Stimulated activated naive CD8-positive, alpha-beta T cell treated with anti-CD3 and anti-CD28 coated beads, Interleukin-15, amount 100 ng/mL, for 72 hours (primary cell): ENCODE results near the gene ZNF511.
A peak's percentile ranks its signal among the peaks of the same experiment; 100 is the strongest.

ENCODE experiments used
- ATAC-seq: fragments of 150-1000 bp; cut with Tn5 transposase; 2 replicates; pipeline ENCODE4 v1.10.0; 2021; ENCODE audit warnings: mild to moderate bottlenecking, moderate library complexity
- DNase-seq, 2 donors: peaks; one replicate each; pipeline ENCODE4 v3.0.0; 2021 to 2022
- H3K27ac Mint-ChIP-seq, 2 donors: one replicate each; pipeline ENCODE4 v1.8.0; 2022; ENCODE audit warnings: mild to moderate bottlenecking in 2 of 2, mixed read lengths in 2 of 2, moderate library complexity in 2 of 2
- H3K27me3 Mint-ChIP-seq: one replicate; pipeline ENCODE4 v1.8.0; 2022; ENCODE audit warnings: mixed read lengths
- H3K4me1 Mint-ChIP-seq: one replicate; pipeline ENCODE4 v1.8.0; 2022; ENCODE audit warnings: mild to moderate bottlenecking, mixed read lengths
- H3K4me3 Mint-ChIP-seq, 2 donors: one replicate each; pipeline ENCODE4 v1.8.0; 2022; ENCODE audit warnings: mild to moderate bottlenecking in 2 of 2, mixed read lengths in 2 of 2, moderate library complexity in 1 of 2
- H3K9me3 Mint-ChIP-seq, 2 donors: one replicate each; pipeline ENCODE4 v1.8.0; 2022; ENCODE audit warnings: mixed read lengths in 2 of 2

Gene ZNF511

GRCh38 chr10:133356549-133357284 is 48.0 kb downstream of the ZNF511 start:
- no peak overlapping the region for H3K27ac Mint-ChIP-seq
- no peak for DNase-seq
- H3K27me3 Mint-ChIP-seq, result no peaks in the 10 kb centered on the region
- H3K4me3 Mint-ChIP-seq, result peak overlapping the region; percentile 77 to 84
- no peaks in the 10 kb centered on the region for H3K9me3 Mint-ChIP-seq
- ATAC-seq, result peak; percentile 3
- peaks cover 17% of the 10 kb centered on the region for H3K4me1 Mint-ChIP-seq

GRCh38 chr10:133357285-133358161 is 48.8 kb downstream of the ZNF511 start, which contains the start of gene FUOM:
FUOM (minus strand) TSS chr10:133358019; CDS start chr10:133358007, 12 bp downstream.
- H3K27me3 Mint-ChIP-seq, result no peaks in the 10 kb centered on the region
- H3K4me3 Mint-ChIP-seq, result peak within 1 kb of the TSS; percentile 77 to 84
- peaks cover 22% of the 10 kb centered on the region for H3K4me1 Mint-ChIP-seq
- DNase-seq (peak; percentile 83 to 84), ATAC-seq (peak; percentile 89)
- H3K9me3 Mint-ChIP-seq, result no peaks in the 10 kb centered on the region
- peak within 1 kb of the TSS; percentile 33 to 88 for H3K27ac Mint-ChIP-seq

- ATAC-seq, result peak; percentile 8
- H3K4me3 Mint-ChIP-seq, result no peak overlapping the region
Observed at GRCh38 chr10:133358162-133358924, 49.6 kb downstream of the ZNF511 start.

DNA sequence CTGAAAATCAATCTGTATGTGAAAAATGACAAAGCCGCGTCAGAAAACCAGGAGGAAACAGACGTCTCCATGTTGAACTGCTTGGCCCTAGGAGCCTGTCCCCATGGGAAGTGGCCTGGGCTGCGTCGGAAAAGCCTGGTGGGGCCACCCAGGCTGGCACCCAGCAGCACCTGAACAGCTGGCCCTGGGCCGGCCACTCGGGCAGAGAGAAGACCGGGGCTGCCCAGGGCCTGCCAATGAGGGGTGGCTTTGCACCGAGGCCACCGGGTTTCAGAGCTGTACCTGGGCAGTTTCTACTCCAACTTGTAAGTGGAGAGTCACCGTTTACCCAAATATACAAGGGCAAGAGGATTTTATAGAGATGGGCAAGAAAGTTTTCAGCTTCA is 50.2 kb downstream of the ZNF511 start:
- Mint-ChIP-seq H3K4me3 (no peak overlapping the region), H3K4me1 (peaks cover 22% of the 10 kb centered on the region), H3K9me3 (no peaks in the 10 kb centered on the region), H3K27me3 (no peaks in the 10 kb centered on the region), H3K27ac (no peak overlapping the region)
- no peak for DNase-seq
- ATAC-seq, result no peak

More at GRCh38 chr10:133358162-133358924, 49.6 kb downstream of the ZNF511 start:
- Mint-ChIP-seq H3K4me1 (peaks cover 22% of the 10 kb centered on the region), H3K9me3 (no peaks in the 10 kb centered on the region), H3K27me3 (no peaks in the 10 kb centered on the region), H3K27ac (no peak overlapping the region)
- DNase-seq, result no peak

DNA sequence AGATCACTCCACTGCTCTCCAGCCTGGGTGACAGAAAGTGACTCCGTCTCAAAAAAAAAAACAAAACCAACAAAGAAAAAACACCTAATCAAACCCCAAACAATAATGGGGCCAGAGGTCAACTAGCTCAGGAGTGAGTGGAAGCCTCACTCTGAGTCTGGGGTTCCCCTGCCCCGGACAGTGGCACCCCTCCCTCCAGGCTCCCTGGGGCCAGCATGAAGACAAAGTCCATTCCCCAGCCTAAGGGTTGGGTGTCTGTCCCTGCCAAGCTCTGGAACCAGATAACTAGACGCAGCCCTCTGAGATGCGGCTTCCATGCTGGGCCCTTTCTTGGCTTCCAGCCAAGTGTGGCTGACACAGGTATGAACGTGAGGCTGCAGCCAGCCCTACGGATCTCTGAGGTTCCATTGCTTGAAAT is 50.8 kb downstream of the ZNF511 start:
- no peak overlapping the region for H3K4me3 Mint-ChIP-seq
- no peak for DNase-seq
- no peak overlapping the region for H3K27ac Mint-ChIP-seq
- H3K4me1 Mint-ChIP-seq, result peaks cover 22% of the 10 kb centered on the region
- ATAC-seq, result no peak
- no peaks in the 10 kb centered on the region for H3K27me3 Mint-ChIP-seq
- H3K9me3 Mint-ChIP-seq, result no peaks in the 10 kb centered on the region

DNA sequence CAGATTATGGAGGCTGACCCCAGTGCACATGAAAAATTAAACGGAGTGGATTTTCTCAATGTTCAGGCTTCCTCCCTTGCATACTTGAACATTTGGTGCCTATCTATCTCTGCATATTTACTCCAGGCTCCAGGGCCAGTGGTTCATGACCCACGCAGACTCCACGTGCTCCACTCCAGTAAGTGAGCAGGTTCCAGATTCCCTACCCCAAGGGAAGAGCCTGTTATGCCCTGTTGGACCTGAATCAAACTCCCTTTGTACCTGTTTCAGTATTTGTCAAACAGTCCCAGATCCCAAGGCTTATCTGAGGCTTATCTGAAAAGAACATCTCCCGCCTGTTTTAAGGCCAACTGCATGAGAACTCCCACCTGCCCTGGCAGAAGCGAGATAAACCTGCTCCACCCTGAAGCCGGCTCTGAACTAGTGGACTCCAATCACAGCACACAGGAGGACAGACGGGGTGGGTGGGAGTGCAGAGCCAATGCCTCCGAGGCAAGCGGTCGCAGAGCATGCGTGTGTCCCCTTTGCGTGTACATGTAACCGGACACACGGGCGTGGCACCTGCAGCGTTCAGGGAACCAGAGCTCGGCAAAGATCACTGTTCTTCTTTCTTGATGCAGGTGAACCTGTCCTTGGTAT is 51.4 kb downstream of the ZNF511 start:
- DNase-seq (no peak), ATAC-seq (no peak)
- Mint-ChIP-seq H3K27me3 (no peaks in the 10 kb centered on the region), H3K9me3 (no peaks in the 10 kb centered on the region), H3K4me1 (peaks cover 22% of the 10 kb centered on the region), H3K27ac (no peak overlapping the region), H3K4me3 (no peak overlapping the region)

DNA sequence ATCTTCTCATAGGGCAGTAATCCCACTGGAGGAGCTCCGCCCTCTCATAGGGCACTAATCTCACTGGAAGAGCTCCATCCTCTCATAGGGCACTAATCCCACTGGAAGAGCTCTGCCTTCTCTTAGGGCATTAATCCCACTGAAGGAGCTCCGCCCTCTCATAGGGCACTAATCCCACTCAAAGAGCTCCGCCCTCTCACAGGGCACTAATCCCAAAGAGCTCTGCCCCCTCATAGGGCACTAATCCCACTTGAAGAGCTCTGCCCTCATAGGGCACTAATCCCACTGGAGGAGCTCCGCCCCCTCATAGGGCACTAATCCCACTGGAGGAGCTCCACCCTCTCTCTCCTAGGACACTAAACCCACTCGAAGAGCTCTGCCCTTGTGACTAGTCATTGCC is 52.5 kb downstream of the ZNF511 start:
- no peaks in the 10 kb centered on the region for H3K9me3 Mint-ChIP-seq
- peaks cover 15% of the 10 kb centered on the region for H3K4me1 Mint-ChIP-seq
- H3K27me3 Mint-ChIP-seq, result no peaks in the 10 kb centered on the region
- no peak overlapping the region for H3K4me3 Mint-ChIP-seq
- no peak for DNase-seq
- no peak overlapping the region for H3K27ac Mint-ChIP-seq
- no peak for ATAC-seq

DNA sequence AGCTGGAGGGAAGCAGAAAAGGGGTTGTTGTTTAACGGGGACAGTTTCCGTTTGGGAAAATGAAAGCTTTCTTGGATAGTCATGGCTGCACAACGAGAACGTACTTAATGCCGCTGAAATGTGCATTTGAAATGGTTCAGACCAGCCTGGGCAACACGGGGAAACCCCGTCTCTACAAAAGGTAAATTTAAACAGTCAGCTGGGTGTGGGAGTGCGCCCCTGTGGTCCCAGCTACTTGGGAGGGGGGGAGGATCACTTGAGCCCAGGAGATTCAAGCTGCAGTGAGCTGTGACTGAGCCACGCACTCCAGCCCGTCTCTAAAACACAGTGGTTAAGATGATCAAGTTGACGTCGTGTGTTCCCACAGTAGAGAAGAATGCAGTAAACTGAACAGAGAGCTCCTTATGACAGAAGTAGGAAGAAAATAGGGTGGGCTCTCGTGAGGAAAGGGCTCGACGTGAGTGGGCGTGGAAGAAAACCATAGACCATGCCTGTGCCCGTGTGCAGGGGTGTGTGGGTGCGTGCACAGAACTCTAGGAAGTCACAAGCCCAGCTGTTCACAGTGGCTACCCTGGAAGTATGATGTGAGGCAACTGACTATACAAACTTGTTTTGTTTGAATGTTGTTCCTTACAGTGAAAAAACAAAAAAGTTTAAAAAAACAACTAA is 53.2 kb downstream of the ZNF511 start:
- Mint-ChIP-seq H3K27me3 (no peaks in the 10 kb centered on the region), H3K27ac (peak overlapping the region; percentile 8 to 21), H3K4me1 (peaks cover 12% of the 10 kb centered on the region), H3K9me3 (no peaks in the 10 kb centered on the region), H3K4me3 (no peak overlapping the region)
- DNase-seq (no peak), ATAC-seq (no peak)
